HG02870 (cell line): ENCODE results near the gene CHN1.

Source experiments
- ATAC-seq: cut with Tn5 transposase; IDR thresholded peaks from one replicate; pipeline ENCODE4 v1.9.1; 2021; ENCODE audit warnings: mild to moderate bottlenecking, moderate library complexity; ENCODE audit not compliant: unreplicated experiment

CHN1 gene

DNA sequence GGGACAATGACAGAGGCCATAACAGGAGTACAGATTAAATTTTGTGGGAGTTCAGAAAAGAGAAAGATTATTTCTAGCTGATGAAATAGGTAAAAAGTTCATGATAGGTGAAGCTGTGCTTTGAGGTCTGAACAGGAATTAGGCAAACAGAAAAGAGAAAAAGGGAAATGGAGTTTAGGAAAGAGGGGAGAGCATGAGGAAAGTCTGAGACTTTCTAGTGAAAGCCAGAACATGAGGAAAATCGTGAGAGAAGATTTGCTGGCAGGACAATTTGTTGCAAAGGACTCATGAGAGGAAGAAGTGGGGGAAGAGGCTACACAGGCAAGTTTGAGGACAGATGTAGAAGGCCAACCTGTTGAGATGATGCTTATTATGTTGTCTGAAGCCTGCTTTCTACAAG lies 6.3 kb upstream of the CHN1 start:
- ATAC-seq: no peak

DNA sequence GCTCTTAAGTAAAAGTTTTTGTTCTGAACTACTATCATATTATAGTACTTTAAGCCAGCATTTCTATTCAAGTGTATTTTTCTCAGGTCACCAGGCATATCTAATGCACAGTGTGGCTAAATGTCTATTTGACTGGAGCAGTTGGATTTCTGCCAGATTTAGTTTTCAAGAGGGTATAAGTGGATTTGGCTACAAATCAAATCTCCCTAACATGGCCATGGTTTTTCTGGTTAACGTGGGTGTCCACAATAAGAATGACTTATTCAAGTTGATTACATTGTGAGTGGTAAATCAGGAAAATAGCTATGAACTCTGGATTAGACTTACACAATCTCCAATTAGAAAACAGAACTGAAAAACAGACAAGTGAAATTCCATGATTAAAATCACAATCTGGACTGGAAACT lies 5.7 kb upstream of the CHN1 start:
- no peak for ATAC-seq

DNA sequence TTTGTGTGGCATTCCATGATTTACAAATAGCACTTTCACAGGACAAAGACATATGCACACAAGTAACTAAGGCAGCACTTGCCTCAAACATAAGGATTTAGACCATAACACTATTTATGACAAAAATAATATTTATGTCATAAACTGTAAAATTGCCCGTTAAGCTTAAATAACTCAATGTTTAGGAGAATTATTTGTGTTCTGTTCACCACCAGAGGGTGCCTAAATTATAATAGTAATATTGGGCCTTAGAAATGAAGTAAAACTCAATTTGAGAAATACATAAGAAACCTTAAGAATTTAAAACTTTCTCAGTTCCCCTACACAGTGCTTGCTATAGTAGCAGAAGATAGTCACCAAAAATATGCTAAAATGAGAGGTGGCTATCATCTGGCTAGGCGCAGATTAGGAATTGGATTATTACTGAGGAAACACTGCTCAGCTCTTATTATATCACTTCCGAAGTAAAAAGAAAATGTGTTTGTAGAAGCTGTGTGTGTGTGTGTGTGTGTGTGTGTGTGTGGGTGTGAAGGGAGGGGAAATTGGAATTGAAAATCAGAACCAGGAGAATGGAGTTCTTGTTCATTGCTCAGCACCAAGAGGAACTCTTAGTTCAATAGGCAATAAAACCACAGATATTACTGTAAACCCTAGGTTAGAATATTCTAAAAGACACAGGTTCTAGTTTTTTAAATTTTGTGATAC lies 4.9 kb upstream of the CHN1 start:
- no peak for ATAC-seq

DNA sequence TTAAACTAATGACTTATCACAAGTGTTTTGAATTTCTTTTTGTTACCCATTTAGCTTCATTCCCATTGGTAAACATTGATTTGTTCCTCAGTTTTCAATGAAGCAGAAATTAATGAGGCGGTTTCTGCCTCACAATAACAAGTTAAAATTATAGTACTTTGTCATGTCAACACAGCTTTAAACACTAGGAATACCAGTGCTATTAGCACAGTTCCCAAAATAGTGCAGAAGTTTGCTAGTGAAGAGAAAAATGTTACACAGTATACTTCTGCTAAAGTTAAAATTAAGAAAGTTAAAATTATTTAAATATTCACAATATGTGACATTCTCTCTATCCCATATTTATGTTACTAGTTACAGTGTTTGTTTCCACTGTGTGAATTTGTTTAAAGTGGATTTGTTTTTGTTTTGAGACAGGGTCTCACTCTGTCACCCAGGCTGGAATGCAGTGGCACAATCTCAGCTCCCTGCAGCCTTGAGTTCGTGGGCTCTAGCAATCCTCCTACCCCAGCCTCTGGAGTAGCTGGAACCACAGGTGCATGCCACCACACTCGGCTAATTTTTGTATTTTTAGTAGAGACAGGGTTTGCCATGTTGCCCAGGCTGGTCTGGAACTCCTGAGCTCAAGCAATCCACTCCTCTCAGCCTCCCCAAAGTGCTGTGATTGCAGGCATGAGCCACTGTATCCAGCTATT lies 3.8 kb upstream of the CHN1 start:
- ATAC-seq: no peak

DNA sequence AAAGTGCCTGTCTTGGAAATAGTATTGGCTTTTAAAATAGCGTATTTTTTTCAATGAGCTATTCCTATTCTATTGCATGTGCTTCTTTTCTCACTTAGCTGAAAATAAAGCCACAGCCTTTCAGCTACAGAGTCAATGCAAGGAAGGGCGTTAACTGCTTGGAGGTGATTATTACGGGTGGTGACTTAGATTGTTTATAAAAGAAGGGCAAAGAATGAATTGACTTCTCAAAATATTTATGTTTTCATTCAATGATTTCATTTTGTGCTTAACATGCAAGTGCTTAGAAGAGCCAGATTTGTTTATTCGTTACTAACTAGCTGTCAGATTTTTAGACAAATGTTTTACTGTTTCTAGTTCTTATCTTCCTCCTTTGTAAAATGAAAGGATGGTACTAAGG lies 2.8 kb upstream of the CHN1 start:
- ATAC-seq: no peak

DNA sequence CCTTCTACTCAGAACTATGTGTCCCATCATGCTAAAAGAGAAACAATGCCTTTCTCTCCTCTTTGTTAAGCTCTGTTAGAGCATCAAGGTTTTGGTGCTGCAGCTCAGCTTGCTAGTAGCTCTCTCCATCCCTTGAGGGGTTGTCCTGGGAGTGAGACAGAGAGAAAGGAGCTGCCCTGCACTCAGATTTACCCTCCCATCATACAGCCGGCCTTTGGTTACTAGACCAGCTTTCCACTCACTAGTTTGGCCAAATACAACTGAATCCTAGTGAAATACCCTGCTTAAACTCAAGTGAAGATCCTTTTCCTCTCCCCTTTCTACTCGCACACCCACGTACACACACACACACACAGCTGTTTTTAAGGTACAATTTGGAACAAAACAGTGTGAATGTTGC lies 2.3 kb upstream of the CHN1 start:
- no peak for ATAC-seq

DNA sequence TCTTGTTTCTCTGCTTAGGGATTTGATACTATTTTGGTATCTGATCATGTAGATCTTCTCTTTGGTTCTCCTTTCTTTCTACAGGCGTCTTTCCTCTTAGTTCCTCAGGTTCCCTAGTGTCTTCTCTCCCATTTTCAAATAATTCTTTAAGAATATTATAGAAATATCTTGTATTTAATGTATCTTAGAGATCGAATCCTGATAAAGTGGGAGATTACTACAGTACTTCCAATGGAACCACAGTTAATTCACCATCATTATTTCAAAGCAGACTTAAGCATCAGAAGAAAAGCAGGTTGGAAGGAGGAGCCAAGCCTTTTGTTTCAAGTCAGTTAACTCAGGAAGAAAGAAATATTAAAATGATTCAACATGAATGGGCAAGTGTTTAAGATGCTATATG lies 1.1 kb upstream of the CHN1 start:
- no peak for ATAC-seq

DNA sequence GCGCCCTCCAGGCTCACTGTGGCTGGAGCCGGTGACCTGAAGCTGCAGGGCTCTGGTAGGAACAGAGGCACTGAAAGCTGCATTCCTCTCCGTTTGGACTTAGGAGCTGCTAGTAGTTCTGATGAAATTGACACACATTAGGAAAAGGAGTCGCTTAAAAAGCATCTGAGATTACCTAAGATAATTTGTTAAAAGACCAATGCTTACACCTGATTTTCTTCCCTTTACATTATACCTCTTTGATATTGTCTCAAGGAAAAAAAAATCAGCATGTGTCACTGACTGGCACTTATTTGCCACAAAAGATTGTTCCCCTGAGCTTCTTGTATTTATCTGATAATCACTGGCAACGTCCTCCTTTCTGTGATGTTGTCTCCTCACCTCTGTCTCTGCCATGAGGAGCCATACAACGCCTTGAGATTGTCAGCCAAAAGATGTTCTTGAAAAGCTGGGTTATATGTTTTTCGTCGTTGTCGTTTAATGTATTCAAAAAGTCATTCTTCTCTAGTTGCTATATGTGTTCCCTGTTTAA lies 618 bp upstream of the CHN1 start:
- no peak for ATAC-seq

DNA sequence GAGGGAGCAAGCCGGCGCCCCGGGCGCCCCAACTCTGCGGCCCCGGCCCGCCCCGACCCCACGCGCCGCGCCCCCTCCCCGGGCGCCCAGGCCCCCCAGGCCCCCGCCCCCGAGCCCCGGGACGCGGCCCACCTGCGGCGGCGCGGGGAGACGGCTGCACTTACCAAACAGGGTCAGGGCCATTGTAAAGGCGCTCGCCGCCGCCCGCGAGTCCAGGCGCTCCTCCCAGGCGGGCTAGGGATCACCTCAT lies 526 bp downstream of the CHN1 start:
- peak; percentile 23 for ATAC-seq

DNA sequence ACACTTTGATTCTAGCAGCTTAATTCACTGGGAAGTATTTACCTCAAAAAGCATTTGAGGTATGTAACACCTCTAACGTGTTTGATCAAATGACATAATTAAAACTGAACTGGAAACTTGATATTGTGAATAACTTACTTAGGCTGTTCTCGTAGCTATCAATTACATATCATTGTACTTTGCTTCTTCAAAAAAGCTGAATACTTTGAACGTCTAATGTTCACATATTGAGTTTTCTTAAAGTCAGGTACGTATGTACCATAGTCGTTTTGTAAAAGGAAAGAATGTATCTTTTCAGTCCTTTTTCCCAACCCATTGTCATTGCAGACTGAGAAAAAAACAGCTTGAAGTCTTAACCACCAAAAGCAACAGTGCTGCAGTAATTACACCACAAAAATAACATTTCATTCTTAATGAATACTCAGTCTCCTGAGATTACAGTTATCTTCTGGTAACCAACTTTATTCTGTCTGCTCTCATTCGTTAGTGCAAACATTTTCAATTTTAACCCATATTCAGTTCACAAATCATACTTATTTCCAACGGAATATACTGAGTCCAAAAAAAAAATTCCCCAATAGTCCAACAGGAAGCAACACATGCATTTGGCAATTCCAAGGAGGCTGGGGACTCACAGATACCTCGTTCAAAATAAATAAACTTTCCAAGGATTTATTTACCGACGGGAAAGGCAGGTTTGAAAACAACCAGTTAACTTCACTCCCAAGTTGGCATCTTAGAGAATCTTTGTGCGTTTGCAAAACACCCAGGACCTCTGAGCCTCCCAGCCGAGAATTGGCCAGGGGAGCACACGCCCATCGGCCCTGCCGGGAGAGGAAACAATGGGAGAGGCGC lies 1.1 kb downstream of the CHN1 start:
- no peak for ATAC-seq

DNA sequence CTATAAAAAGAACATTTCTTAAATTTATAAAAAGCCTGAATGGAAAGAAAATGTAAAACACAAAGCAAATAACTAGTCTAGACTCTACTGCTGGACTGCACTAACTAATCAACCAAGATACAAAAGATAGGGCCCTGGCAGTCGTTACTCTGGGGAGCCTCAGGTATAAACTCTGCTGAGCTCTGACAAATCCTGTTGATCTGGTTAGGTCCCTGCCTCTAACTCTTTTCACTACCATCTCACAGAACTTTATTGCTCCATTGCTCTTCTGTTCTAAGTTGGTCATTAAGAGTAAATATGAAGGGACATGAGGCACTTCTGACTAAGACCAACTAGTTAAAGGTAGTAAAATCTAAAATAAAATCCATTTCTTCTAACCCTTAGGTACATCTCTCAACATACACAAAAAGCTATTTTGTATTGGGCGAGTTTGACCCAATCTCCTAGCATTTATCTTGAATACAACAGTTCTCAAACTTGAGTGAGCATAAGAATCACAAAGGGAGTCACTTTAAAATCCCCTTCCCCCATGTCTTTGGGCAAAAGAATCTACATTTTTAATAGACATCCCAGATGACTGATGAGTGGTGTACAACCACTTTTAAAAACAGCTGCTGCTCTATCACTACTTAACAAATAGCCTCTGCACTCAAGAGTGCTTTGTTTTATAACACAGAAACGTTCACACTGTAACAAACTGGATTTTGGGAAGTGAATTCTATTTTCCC lies 2.5 kb downstream of the CHN1 start:
- no peak for ATAC-seq

DNA sequence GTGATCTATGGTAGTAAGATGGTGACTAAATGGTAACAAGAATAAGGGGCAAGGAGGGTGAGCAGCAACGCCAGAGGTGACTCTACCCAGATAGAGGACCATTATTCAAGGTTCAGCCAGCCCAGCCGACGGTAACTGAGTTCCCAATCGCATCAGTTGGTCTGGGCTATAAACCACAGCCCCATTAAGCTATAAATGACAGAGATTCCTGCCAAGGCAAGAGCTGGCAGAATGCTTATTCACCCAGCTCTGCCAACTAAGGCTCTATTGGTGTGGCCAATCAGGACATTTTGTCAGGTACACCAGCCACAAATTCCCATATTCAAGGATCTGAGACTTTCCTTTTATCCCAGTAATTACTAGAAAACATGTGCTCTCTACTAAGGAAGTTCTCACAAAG lies 3.6 kb downstream of the CHN1 start:
- ATAC-seq: no peak

DNA sequence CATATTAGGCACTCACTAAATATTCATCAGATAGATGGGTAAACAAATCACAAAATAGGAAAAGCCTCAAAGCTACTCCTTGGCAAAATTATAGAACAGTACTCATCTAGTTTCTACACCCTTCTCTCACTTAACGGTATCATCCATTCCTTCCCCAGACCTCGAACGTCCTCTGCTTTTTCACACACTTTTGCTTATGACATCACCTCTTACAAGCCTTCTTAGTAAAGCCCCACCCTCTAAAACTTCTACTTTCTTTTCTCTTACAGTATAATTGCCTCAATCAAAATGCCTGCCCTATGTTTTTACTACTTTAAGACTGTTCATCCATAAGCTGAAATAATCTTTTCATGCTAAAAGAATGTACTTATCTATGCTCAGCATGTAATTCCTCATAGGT lies 8.1 kb downstream of the CHN1 start:
- no peak for ATAC-seq

DNA sequence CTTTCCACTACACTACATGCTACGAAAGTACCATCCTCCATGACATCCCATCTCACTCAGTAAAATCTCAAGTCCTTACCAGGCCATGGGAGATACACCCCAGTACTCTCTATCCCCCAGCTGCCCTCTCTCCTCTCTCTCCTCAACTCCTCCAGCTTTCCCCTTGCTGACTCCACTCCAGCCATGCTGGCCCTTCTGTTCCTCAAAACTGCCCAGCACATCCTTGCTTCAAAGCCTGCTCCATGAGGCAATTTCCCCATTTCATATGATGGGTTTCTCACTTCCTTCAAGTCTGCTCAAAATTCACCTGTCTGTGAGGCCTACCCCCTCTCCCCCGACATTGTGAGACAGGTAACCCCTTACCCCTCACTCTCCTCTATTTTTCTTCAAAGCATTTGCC lies 8.6 kb downstream of the CHN1 start:
- no peak for ATAC-seq

DNA sequence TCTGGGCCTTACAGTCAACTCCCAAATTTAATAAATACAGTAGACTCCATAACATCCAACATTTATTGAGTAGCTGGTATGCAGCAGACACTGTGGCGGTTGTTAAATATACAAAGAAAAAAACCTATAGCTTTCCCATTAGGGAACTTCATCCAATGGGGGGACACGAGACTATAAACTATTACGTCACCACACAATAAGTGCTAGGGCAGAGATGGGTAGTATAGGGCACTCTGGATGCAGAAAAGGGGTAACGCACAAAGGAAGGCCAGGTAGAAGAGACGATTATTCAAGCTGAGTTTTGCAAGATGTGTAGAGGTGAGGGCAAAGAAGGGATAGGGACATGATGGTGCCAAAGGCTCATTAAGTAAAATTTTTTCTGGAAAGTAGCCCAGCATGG lies 10.8 kb downstream of the CHN1 start:
- ATAC-seq: no peak

DNA sequence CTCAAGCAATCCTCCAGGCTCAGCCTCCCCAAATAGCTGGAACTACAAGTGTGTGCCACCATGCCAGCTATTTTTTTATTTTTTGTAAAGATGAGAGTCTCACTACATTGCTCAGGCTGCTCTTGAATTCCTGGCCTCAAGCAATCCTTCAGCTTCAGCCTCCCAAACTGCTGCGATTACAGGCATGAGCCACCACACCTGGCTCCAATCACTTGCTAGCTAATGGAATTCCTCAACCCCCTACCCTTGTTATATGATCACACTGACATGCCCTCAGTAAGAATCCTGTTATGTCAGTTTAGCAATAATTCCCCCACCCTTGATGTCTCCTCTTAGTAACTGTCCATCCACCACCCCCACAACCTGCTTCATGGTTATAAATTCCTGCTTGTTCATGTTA lies 12.3 kb downstream of the CHN1 start:
- ATAC-seq: no peak

DNA sequence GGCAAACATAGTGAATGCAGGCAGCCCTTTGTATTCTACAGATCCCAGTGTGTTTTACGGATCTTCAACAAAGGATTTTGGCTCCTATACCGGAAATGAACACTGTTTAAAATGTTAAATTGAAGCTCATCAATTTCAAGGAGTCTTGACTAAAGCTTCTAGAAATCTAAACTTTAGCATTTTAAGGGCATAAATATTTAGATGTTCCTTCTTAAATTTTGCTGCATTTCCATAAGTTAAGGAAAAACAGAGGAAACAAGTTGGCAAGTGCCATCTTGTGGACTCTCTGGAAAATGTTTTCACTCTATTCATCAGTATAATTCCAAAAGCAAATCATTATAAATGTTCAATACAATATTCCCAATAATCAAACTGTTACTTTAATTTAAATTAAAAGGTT lies 19.6 kb downstream of the CHN1 start:
- ATAC-seq: no peak

DNA sequence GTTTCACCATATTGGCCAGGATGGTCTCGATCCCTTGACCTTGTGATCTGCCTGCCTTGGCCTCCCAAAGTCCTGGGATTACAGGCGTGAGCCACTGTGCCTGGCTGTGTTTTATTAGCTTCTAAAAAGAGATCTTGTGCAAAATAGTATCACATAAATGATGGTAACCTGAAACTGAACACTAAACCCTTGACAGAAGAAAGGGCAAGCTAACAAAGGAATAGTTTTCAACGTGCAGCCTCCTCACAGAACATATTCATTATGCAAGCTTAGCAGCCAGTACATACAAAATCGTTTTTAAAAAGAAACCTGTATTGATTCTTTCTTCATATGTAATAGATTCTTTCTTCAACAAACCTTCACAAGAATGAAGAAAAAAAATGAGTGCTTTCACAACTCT lies 20.6 kb downstream of the CHN1 start:
- ATAC-seq: no peak

DNA sequence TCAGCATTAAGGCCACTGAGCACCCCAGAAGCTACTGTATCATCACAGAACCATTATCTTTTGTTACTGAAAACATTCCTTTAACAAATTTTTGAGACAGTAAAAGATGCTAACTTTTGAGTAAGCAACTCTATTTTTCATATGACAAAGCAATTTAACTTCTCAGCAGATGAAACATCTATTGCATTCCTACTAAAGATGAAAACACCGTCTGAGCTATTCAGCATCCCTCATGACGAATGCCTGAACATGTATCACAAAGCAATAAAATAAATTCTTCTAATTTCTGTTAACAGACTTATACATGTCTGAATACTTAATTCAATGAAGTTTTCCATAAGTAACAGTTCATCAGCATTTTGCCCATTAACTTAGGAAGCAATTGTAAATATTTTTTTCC lies 23.9 kb downstream of the CHN1 start:
- no peak for ATAC-seq

DNA sequence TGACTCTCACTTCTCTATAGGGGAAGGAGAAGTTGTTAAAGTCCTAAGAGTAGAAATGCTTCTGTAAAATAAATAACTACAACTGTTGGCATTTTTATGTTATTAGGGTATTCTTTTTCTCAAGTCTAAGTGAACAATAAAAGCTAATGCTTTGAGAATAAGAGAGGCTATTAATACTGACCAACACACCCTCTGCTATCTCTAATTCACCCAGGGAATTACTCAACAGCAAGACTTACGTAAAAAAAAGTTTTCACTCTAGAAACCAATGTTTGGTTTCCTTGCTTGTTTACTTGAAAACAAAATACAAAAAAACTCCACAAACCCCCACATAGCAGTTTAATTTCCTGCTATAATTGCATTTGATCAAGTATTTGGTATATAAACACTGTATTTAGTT lies 25.2 kb downstream of the CHN1 start:
- no peak for ATAC-seq

DNA sequence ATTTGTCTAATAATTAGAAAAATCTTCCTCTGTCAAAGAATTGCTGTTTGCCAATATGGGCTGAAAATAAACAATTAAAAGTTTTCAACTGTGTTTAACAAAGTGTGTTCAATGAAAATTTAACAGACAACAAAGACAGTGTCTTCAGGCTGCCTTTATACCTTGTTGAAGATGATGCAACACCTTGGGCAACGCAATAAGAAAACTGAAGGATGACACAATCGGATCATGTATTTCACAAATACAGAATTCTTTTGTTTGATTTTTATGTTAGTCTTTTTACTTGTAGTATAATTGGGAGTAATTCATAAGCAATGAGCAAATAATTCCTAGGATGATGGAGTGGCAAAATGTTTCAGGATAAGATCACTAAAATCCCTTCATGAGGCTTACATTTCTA lies 27.8 kb downstream of the CHN1 start:
- no peak for ATAC-seq
